HepG2 (cell line): Measurements from ENCODE around the gene MATN1. TPM values are rescaled to one million over a fixed set of nuclear protein-coding genes. Genes with fewer than 3 reads are reported as not detected.
A peak's percentile ranks its signal among the peaks of the same experiment; 100 is the strongest.

Experiments
- CTCF ChIP-seq: sonication (generic); formaldehyde crosslinking; IDR thresholded peaks from 2 replicates; pipeline ENCODE4 v1.5.0; 2020; ENCODE audit warnings: mild to moderate bottlenecking, missing genetic modification reagents, moderate library complexity
- HOXA9 ChIP-seq: sonication (generic); formaldehyde crosslinking; IDR thresholded peaks from 2 replicates; pipeline ENCODE4 v1.8.1; 2022; ENCODE audit warnings: missing genetic modification reagents, mild to moderate bottlenecking, moderate library complexity, borderline replicate concordance
- MATR3 ChIP-seq: sonication (generic); formaldehyde crosslinking; IDR thresholded peaks from 2 replicates; pipeline ENCODE4 v1.4.0; 2020; ENCODE audit warnings: missing genetic modification reagents
- NFYB ChIP-seq: sonication (generic); formaldehyde crosslinking; IDR thresholded peaks from 2 replicates; pipeline ENCODE4 v1.4.0; 2020; ENCODE audit warnings: missing genetic modification reagents
- PCBP1 ChIP-seq: fragments of 200-400 bp; formaldehyde crosslinking; IDR thresholded peaks from 2 replicates; pipeline ENCODE4 v1.6.1; 2017; ENCODE audit warnings: mild to moderate bottlenecking, low read depth, low read length, borderline replicate concordance
- POLR2A ChIP-seq, 2 experiments: IDR thresholded peaks; 2 replicates each; pipeline ENCODE4 v1.6.1; 2011; ENCODE audit warnings: low read depth in 2 of 2, low read length in 2 of 2, mild to moderate bottlenecking in 1 of 2, moderate library complexity in 1 of 2; ENCODE audit not compliant: insufficient read depth in 1 of 2
- RARG ChIP-seq: sonication (generic); formaldehyde crosslinking; IDR thresholded peaks from 2 replicates; pipeline ENCODE4 v1.4.0; 2020; ENCODE audit warnings: low read depth, mild to moderate bottlenecking, missing genetic modification reagents
- SCMH1 ChIP-seq: sonication (generic); formaldehyde crosslinking; IDR thresholded peaks from 2 replicates; pipeline ENCODE4 v1.9.0; 2021; ENCODE audit warnings: missing genetic modification reagents, mild to moderate bottlenecking, borderline replicate concordance
- SP2 ChIP-seq: sonication (generic); formaldehyde crosslinking; IDR thresholded peaks from 2 replicates; pipeline ENCODE4 v1.5.1; 2020; ENCODE audit warnings: mild to moderate bottlenecking, missing genetic modification reagents
- SP4 ChIP-seq: sonication (generic); formaldehyde crosslinking; IDR thresholded peaks from 2 replicates; pipeline ENCODE4 v1.8.1; 2023; ENCODE audit warnings: mild to moderate bottlenecking, missing genetic modification reagents
- TFDP2 ChIP-seq: sonication (generic); formaldehyde crosslinking; IDR thresholded peaks from 2 replicates; pipeline ENCODE4 v1.4.0; 2020; ENCODE audit warnings: missing genetic modification reagents
- ZFX ChIP-seq: sonication (generic); formaldehyde crosslinking; IDR thresholded peaks from 2 replicates; pipeline ENCODE4 v1.4.0; 2020; ENCODE audit warnings: mild to moderate bottlenecking, low read depth, missing genetic modification reagents, moderate library complexity
- ZNF264 ChIP-seq: sonication (generic); formaldehyde crosslinking; IDR thresholded peaks from 2 replicates; pipeline ENCODE4 v1.4.0; 2020; ENCODE audit warnings: missing genetic modification reagents
- ZNF687 ChIP-seq: sonication (generic); formaldehyde crosslinking; IDR thresholded peaks from 2 replicates; pipeline ENCODE4 v1.5.1; 2020; ENCODE audit warnings: mild to moderate bottlenecking, missing genetic modification reagents, moderate library complexity
- ZNF777 ChIP-seq: sonication (generic); formaldehyde crosslinking; IDR thresholded peaks from 2 replicates; pipeline ENCODE4 v1.4.0; 2020; ENCODE audit warnings: missing genetic modification reagents
- polyA plus RNA-seq, 8 experiments: library from polyadenylated mRNA; depleted of rRNA in 3 of 8; stranded (reverse) in 7 of 8; unstranded in 1 of 8; fragments of >200 nt; fragmentation: Illumina TruSeq in 4 of 8; extraction: Trizol in 4 of 8; gene quantifications; 2 replicates each; pipeline versions ENCODE4 v1.2.1 to v1.2.3, GENCODE V29; 2011 to 2016; ENCODE audit warnings: low read depth in 4 of 8, missing spikeins in 1 of 8, mixed read lengths in 1 of 8; ENCODE audit not compliant: insufficient read depth in 1 of 8
- total RNA-seq, 5 experiments: library from RNA; depleted of rRNA; stranded (reverse); fragments of >200 nt; fragmentation: Illumina TruSeq; extraction: Trizol; gene quantifications; 2 replicates each; pipeline ENCODE4 v1.2.3, GENCODE V29; 2016; ENCODE audit warnings: low read depth in 1 of 5
- TF ChIP-seq, protein P1 (sequence below): IDR thresholded peaks from 2 replicates; pipeline ENCODE4 v1.6.1; 2016; ENCODE audit warnings: missing compliant biosample characterization, missing genetic modification reagents, borderline replicate concordance
- TF ChIP-seq, protein P2 (sequence below): sonication (generic); formaldehyde crosslinking; IDR thresholded peaks from 2 replicates; pipeline ENCODE4 v1.4.0; 2020; ENCODE audit warnings: missing genetic modification reagents

The MATN1 gene
- total and polyA plus RNA-seq, 2 of the 13 experiments (the other 11 are each of a cell fraction or from before 2014, with no cell fraction given) = 0.04 to 0.05 TPM

- 0 out of 2 replicates have a peak, but pooled peaks have one; percentile 35 for TF ChIP-seq TFDP2 (CRISPR knock-in tag)
- peak; percentile 73 for TF ChIP-seq SP4 (CRISPR knock-in tag)
- TF ChIP-seq MATR3 (CRISPR knock-in tag) = no peak
- peak; percentile 63; the same call in 1 of the 2 replicates for TF ChIP-seq SP2 (CRISPR knock-in tag)
- TF ChIP-seq ZFX (CRISPR knock-in tag) = 0 out of 2 replicates have a peak, but pooled peaks have one; percentile 40
- peak; percentile 76 for TF ChIP-seq NFYB (CRISPR knock-in tag)
- TF ChIP-seq HOXA9 (CRISPR knock-in tag) = no peak
- peak; percentile 53 for TF ChIP-seq CTCF (CRISPR knock-in tag)
- TF ChIP-seq PCBP1 = 0 out of 2 replicates have a peak, but pooled peaks have one; percentile 24
- peak; percentile 64; the same call in 1 of the 2 replicates for TF ChIP-seq ZNF777
- TF ChIP-seq ZNF687 (CRISPR knock-in tag) = peak; percentile 21; the same call in 1 of the 2 replicates
- TF ChIP-seq, protein P1, sequence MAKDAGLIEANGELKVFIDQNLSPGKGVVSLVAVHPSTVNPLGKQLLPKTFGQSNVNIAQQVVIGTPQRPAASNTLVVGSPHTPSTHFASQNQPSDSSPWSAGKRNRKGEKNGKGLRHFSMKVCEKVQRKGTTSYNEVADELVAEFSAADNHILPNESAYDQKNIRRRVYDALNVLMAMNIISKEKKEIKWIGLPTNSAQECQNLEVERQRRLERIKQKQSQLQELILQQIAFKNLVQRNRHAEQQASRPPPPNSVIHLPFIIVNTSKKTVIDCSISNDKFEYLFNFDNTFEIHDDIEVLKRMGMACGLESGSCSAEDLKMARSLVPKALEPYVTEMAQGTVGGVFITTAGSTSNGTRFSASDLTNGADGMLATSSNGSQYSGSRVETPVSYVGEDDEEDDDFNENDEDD (CRISPR knock-in tag) = 0 out of 2 replicates have a peak, but pooled peaks have one; percentile 20
- TF ChIP-seq POLR2A (IDR thresholded peaks at IDR 0.05; ENCODE audit: insufficient read depth in 1 of 2, low read depth in 2 of 2, low read length in 2 of 2) = 0 out of 4 replicates have a peak, but pooled peaks of 1 of the 2 experiments have one; percentile 50
- TF ChIP-seq, protein P2, sequence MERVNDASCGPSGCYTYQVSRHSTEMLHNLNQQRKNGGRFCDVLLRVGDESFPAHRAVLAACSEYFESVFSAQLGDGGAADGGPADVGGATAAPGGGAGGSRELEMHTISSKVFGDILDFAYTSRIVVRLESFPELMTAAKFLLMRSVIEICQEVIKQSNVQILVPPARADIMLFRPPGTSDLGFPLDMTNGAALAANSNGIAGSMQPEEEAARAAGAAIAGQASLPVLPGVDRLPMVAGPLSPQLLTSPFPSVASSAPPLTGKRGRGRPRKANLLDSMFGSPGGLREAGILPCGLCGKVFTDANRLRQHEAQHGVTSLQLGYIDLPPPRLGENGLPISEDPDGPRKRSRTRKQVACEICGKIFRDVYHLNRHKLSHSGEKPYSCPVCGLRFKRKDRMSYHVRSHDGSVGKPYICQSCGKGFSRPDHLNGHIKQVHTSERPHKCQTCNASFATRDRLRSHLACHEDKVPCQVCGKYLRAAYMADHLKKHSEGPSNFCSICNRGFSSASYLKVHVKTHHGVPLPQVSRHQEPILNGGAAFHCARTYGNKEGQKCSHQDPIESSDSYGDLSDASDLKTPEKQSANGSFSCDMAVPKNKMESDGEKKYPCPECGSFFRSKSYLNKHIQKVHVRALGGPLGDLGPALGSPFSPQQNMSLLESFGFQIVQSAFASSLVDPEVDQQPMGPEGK (CRISPR knock-in tag) = 0 out of 2 replicates have a peak, but pooled peaks have one; percentile 8
- TF ChIP-seq ZNF264 (CRISPR knock-in tag) = 0 out of 2 replicates have a peak, but pooled peaks have one; percentile 20
- no peak for TF ChIP-seq RARG
- TF ChIP-seq SCMH1 (CRISPR knock-in tag) = no peak
Observed at GRCh38 chr1:30684881-30685795, 38.2 kb downstream of the MATN1 start (continued).
